Caki2 (cell line): ENCODE data around the gene EGFL8. TPM values are rescaled to one million over a fixed set of nuclear protein-coding genes. Genes with fewer than 3 reads are reported as not detected.
"Not testable (repeated sequence)": the region's sequence is repeated elsewhere in the genome, so short reads cannot be mapped to it uniquely, and the experiment has no call there.

Experiments
- DNase-seq: peaks from one replicate; pipeline ENCODE4 v3.0.0-alpha.2; 2015; ENCODE audit warnings: low read depth
- in situ Hi-C: cut with HindIII; loops from 2 replicates; pipeline ENCODE4 v1.10.0; 2016; ENCODE audit warnings: low sequenced_read_pairs, low pct_unique_long_range_greater_than_20kb, mixed read lengths
- total RNA-seq: library from RNA; depleted of rRNA; stranded (reverse); fragments of >200 nt; shearing (Covaris generic); gene quantifications from 2 replicates; pipeline ENCODE4 v1.2.3, GENCODE V29; 2014; ENCODE audit warnings: low replicate concordance; rRNA removed

Gene EGFL8
- total RNA-seq, 1 experiment from 2014 or later = 1.5 TPM

DNA sequence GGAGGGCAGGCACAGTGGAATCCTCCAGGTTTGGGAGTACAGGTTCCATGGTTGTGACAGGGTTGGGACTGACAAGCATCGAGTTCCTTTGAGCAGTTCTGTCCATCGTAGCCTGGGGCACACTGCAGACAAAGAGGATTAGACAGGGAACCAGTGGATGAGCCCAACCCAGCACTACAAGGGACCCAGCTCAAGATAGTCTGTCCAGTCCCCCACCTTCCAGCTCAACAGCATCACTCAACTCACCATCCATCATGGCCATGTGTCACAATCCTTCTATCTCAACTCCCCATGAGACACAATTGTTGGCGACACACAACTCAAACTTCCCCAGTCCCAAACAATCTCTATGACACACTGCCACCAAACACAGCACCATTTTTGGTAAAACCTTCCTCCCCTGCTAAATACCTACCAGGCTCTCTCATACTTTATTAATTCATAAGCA is 39.9 kb downstream of the EGFL8 start:
- in situ Hi-C loops = no loop called here
- DNase-seq = no peak

DNA sequence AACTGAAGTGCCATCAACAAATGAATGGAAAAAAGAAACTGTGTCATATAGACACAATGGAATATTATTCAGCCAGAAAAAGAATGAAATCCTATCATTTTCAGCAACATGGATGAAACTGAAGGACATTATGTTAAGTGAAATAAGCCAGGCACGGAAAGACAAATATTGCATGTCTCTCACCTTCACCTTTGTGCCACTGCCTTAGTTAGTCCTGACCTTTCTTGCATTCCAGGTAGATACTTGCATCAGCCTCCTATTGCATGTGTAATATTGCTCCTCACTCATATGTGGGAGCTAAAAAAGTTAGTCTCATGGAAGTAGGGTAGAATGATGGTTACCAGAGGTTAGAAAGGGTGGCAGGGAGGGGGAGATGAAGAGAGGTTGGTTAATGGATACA is 44.6 kb downstream of the EGFL8 start:
- DNase-seq = no peak
- in situ Hi-C loops = no loop called here

DNA sequence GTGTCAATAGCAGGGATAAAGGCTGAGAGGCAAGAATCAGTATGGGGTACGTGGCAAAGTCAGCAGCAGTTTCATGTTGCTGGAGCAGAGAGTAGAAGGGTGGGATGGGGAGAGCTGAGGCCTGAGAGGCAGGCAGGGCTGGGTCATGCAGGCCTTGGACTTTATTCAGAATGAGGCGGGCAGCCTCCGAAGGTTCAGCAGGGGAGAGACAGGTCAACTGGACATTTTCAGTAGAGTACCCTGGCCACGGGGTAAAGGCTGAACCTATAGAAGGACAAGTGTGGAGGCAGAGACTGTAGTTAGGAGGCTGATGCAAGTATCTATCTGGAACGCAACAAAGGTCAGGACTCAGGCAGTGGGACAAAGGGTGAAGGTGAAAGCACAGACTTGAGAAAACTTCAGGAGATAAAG is 45.8 kb downstream of the EGFL8 start:
- in situ Hi-C loops = no loop called here
- DNase-seq = no peak

DNA sequence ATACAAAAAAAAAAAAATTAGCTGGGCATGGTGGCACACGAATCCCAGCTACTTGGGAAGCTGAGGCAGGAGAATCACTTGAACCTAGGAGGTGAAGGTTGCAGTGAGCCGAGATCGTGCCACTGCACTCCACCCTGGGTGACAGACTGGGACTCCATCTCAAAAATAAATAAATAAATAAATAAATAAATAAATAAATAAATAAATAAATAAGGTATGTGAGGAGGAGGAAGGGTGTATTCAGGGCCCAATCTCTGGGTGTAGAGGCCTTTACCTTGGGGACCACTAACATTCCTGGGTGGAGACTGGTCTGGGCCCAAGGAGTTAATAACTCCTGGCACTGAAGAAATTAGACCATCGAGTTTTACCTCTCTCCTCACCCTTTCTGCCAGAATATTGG is 47.0 kb downstream of the EGFL8 start:
- DNase-seq, in situ Hi-C loops: not testable (repeated sequence)

DNA sequence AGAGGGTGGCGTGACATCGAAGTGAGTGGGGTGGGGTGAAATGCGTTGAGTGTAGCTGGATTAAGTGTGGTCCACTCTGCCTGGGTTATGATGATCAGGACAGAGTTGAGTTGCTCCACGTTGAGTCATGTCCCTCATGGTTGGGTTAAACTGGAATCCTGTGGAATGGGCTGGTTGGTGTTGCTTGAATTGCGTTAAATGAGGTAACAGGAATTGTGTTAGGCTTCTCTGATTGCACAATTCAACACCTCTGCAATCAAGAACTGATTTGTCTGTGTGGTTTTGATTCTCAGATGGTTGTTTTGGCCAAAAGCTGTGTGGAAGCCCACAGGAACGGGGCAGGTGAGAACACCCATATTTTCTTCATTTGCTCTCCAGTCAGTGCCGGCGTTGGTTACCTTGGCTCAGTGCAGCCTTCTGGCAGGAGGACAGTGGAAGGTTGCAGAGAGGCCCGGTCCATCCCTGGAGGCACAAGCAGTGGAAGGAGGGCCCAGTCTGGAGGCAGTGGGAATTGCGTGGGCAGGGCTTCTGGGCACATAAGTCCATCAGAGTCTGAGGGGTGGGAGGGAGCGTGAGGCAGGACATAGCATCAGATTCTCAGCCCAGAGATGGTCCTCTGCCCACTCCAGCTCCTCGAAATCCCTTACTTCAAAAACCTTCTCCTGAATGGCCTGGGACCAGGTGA is 47.8 kb downstream of the EGFL8 start:
- DNase-seq = no peak
- in situ Hi-C loops = no loop called here

DNA sequence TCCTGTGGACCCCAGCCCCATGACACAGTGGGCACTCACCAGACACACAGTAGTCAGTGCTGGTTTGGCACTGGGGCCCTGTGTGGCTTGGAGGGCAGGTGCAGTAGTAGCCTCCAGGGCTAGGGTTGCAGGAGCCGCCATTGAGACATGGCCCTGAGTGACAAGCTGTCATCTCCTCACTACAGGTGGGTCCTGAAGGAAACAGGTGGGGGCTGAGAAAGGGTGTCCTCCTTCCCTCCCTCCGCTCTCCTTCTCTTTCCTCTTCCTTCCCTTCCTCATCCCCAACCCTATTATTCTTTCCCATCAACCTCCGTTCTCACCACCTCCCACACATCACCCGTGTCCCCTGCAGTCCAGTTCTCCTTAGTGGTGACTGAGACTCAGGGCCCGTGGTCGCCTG is 49.3 kb downstream of the EGFL8 start:
- no peak for DNase-seq
- in situ Hi-C loops = no loop called here

DNA sequence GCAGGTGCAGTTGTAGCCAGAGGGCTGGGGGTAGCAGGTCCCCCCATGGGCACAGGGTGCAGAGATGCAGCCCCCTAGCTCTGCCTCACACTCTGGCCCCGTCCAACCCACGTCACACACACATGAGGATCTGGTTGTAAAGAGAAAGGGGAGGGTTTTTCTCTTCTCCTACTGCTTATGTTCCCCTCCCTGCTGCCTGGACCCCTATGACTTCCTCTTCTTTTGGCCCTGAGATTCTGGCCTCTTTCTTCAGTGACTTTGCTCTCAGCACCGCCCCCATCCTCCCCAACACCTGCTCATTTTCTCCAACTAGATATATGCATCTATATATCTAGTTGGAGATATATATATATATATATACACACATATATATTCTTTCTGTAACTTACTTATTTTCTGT is 49.7 kb downstream of the EGFL8 start:
- no peak for DNase-seq
- in situ Hi-C loops = no loop called here

DNA sequence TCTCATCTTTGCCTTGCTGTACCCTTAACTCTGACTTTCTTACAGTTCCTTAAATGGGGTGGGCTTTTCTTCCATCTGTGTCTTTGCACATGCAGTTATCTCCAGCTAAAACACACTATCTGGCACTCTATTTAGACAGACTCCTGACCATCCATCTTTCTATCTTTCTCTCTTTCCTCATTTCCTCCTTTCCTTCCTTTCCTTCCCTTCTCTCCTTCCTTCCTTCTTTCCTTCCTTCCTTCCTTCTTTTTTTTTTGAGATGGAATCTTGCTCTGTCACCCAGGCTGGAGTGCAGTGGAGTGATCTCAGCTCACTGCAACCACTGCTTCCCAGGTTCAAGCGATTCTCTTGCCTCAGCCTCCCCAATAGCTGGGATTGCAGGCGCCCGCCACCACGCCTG is 51.2 kb downstream of the EGFL8 start:
- in situ Hi-C loops = no loop called here
- DNase-seq = no peak

DNA sequence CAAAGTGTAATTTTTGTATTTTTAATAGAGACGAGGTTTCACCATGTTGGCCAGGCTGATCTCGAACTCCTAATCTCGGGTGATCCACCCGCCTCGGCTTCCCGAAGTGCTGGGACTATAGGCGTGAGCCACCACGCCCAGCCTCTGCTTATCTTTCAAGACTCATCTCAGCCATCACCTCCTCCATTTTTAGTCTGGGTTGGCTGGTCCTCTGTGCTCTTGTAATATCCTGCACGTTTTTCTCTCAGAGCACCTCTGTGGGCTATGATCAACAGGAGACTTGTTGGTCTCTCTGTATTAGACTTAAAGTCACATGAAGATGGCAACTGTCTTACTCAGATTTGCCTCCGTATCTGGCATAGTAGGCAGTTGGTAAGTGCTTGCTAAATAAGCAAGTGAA is 51.9 kb downstream of the EGFL8 start:
- no peak for DNase-seq
- in situ Hi-C loops = no loop called here

DNA sequence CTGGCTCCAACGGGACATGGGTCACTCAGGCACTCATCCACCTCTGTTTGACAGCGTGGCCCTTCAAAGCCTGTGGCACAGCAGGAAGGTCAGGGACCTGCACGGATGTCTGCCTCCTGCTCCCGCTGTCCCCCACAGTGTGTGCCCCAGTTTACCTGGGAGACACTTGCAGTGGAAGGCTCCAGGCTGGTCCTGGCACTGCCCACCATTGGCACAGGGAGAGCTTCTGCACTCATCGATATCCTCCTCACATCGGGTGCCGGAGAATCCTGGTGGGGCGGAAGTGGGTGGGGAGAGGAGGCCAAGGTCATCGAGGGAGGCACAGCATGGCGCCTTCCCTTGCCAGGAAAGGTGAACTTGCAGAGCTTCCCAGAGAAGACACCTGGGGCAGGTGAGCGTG is 52.6 kb downstream of the EGFL8 start:
- no peak for DNase-seq
- in situ Hi-C loops = no loop called here

Other genes with a start within 250 kb of the EGFL8 start
- 3.2 and 7.7 TPM in 2 replicates for gene C2, start 236.9 kb upstream of the EGFL8 start, total RNA-seq
- 2.6 and 4.7 TPM in 2 replicates for gene CFB, start 218.5 kb upstream of the EGFL8 start, total RNA-seq
- 293 and 348 TPM in 2 replicates for gene NELFE, start 205.6 kb upstream of the EGFL8 start, total RNA-seq
- 29.2 and 49.6 TPM in 2 replicates for gene SKIC2, start 205.4 kb upstream of the EGFL8 start, total RNA-seq
- gene DXO, start 192.5 kb upstream of the EGFL8 start, total RNA-seq = 30.5 and 52.6 TPM in 2 replicates
- gene C4A, start 182.5 kb upstream of the EGFL8 start, total RNA-seq = 0.30 TPM in 1 of 2 replicates, not detected in the other
- not detected in 2 replicates for gene C4B, start 149.8 kb upstream of the EGFL8 start, total RNA-seq
- not detected in 2 replicates for gene CYP21A2, start 126.2 kb upstream of the EGFL8 start, total RNA-seq
- gene TNXB, start 55.3 kb upstream of the EGFL8 start, total RNA-seq = 0.90 and 1.4 TPM in 2 replicates
- 9.2 and 9.7 TPM in 2 replicates for gene ATF6B, start 36.3 kb upstream of the EGFL8 start, total RNA-seq
- 19.5 and 22.7 TPM in 2 replicates for gene FKBPL, start 34.3 kb upstream of the EGFL8 start, total RNA-seq
- not detected in 2 replicates for gene PRRT1, start 12.7 kb upstream of the EGFL8 start, total RNA-seq
- gene PPT2, start 10.5 kb upstream of the EGFL8 start, total RNA-seq = 27.3 and 270 TPM in 2 replicates
- gene AGPAT1, start 11.5 kb downstream of the EGFL8 start, total RNA-seq = 42.7 and 61.0 TPM in 2 replicates
- gene RNF5, start 13.8 kb downstream of the EGFL8 start, total RNA-seq = 111 and 147 TPM in 2 replicates
- gene AGER, start 19.7 kb downstream of the EGFL8 start, total RNA-seq = 1.7 and 1.9 TPM in 2 replicates
- 80.1 and 87.2 TPM in 2 replicates for gene PBX2, start 25.6 kb downstream of the EGFL8 start, total RNA-seq
- 0.14 and 3.4 TPM in 2 replicates for gene GPSM3, start 28.0 kb downstream of the EGFL8 start, total RNA-seq
- 0.26 and 0.71 TPM in 2 replicates for gene NOTCH4, start 59.5 kb downstream of the EGFL8 start, total RNA-seq
- gene TSBP1, start 207.3 kb downstream of the EGFL8 start, total RNA-seq = not detected in 2 replicates
- not detected in 2 replicates for gene BTNL2, start 242.6 kb downstream of the EGFL8 start, total RNA-seq